Spleen (tissue), 7 donors: Measurements from ENCODE around the gene ALX4.

Experiments used
- POLR2A ChIP-seq, 3 donors: fragments of 450-650 bp; IDR thresholded peaks; one replicate each; pipeline ENCODE4 v1.5.1; 2017; ENCODE audit warnings: antibody characterized with exemption in 3 of 3, mild to moderate bottlenecking in 1 of 3
- TF ChIP-seq, protein P1 (sequence below), 11 experiments: fragments of 200-600 bp in 7 of 11; fragments of 450-650 bp in 4 of 11; sonication (generic) in 4 of 11; IDR thresholded peaks in 8 of 11; conservative IDR thresholded peaks in 3 of 11; 1 replicate in 7 of 11; 2 replicates in 4 of 11; pipeline versions ENCODE4 v1.4.0 to v1.8.0; 2016 to 2021; ENCODE audit warnings: antibody characterized with exemption in 11 of 11, inconsistent platforms in 4 of 11, mild to moderate bottlenecking in 1 of 11
- donor health status: DM: no; HTN: no; CAD: no; lungs with moderate emphysema.
- donor health status: DM: no; HTN: no; CAD: no.
- donor health status: DM: no; HTN: no; CAD: no.

DNA sequence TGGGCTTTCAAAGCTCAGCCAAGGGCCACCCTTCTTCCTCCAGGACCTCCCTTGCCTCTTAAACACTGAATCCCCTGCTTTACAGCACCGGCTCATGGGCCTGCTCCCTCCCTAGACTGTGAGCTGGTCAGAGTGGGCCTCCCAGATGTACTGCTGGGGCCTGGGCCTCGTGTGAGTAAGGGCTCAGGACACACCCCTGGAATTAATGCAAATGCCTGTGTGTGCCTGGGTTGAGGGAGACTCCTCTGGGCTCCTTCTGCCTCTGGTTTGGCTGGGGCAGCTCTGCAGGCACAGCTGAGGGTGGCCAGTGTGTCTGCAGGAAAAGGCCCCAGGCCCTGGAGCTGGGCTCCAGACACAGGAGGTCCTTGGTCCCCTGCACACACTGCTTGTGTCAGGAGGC lies 24.2 kb downstream of the ALX4 start:
- TF ChIP-seq, protein P1, sequence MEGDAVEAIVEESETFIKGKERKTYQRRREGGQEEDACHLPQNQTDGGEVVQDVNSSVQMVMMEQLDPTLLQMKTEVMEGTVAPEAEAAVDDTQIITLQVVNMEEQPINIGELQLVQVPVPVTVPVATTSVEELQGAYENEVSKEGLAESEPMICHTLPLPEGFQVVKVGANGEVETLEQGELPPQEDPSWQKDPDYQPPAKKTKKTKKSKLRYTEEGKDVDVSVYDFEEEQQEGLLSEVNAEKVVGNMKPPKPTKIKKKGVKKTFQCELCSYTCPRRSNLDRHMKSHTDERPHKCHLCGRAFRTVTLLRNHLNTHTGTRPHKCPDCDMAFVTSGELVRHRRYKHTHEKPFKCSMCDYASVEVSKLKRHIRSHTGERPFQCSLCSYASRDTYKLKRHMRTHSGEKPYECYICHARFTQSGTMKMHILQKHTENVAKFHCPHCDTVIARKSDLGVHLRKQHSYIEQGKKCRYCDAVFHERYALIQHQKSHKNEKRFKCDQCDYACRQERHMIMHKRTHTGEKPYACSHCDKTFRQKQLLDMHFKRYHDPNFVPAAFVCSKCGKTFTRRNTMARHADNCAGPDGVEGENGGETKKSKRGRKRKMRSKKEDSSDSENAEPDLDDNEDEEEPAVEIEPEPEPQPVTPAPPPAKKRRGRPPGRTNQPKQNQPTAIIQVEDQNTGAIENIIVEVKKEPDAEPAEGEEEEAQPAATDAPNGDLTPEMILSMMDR (IDR thresholded peaks at IDR 0.05 in 8 of 11, conservative IDR thresholded peaks at IDR 0.05 in 3 of 11): no peak
- TF ChIP-seq POLR2A (IDR thresholded peaks at IDR 0.05): no peak
